ENCODE data around the gene NPHP1.

DNA sequence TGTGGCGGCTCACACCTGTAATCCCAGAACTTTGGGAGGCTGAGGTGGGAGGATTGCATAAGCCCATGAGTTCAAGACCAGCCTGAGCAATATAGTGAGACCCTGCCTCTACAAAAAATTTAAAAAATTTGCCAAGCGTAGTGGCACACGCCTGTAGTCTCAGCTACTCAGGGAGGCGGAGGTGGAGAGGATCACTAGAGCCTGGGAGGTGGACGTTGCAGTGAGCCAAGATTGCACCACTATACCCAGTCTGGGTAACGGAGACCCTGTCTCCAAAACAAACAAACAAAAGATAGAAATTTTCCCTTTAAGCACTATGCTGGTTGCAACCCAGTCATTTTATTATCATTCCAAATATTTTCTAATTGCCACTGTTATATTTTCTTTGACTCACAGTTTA is 32.3 kb downstream of the NPHP1 start:
- TF ChIP-seq POLR2A (IDR thresholded peaks at IDR 0.05; ENCODE audit: low read depth, low read length): no peak
- no peak for TF ChIP-seq CTCF (conservative IDR thresholded peaks at IDR 0.05; ENCODE audit: low read depth, low read length)
- TF ChIP-seq CEBPB (IDR thresholded peaks at IDR 0.05; ENCODE audit: low read depth, low read length): no peak
- TF ChIP-seq, protein P1, sequence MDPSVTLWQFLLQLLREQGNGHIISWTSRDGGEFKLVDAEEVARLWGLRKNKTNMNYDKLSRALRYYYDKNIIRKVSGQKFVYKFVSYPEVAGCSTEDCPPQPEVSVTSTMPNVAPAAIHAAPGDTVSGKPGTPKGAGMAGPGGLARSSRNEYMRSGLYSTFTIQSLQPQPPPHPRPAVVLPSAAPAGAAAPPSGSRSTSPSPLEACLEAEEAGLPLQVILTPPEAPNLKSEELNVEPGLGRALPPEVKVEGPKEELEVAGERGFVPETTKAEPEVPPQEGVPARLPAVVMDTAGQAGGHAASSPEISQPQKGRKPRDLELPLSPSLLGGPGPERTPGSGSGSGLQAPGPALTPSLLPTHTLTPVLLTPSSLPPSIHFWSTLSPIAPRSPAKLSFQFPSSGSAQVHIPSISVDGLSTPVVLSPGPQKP (IDR thresholded peaks at IDR 0.05; ENCODE audit: borderline replicate concordance, low read depth, low read length): no peak
- TF ChIP-seq FOS (IDR thresholded peaks at IDR 0.05; ENCODE audit: low read depth, low read length): no peak
- TF ChIP-seq, protein P2, sequence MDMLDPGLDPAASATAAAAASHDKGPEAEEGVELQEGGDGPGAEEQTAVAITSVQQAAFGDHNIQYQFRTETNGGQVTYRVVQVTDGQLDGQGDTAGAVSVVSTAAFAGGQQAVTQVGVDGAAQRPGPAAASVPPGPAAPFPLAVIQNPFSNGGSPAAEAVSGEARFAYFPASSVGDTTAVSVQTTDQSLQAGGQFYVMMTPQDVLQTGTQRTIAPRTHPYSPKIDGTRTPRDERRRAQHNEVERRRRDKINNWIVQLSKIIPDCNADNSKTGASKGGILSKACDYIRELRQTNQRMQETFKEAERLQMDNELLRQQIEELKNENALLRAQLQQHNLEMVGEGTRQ (IDR thresholded peaks at IDR 0.05; ENCODE audit: low read depth, low read length): no peak
- no peak for TF ChIP-seq CHD1 (IDR thresholded peaks at IDR 0.05; ENCODE audit: low read depth, low read length)
